ENCODE measurements around the gene DLG2.

DLG2 gene

DNA sequence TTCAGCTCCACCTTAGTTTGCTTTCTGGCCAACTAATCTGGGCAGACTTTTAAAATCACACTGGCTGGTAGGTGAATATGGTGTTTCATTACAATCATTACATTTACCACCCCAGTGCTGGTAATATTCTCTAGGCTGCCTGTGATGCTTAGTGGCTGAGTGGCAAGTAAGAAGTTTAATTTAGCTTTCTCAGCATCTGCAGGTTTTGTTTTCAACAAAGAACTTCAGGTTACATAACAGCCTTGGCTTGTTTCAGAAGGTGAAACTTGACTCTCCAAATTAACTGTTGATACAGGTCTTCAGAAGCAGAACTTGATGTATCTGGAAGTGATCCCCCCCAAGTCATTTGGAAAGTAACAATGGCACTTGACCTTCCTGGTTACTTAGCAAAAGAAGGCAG, 1917.7 kb downstream of the DLG2 start:
- H3K9ac ChIP-seq (ENCODE audit: low read length), result no peak overlapping the region
- no peak overlapping the region for H2BK15ac ChIP-seq (ENCODE audit: low read depth, poor library complexity, severe bottlenecking)
- H3K14ac ChIP-seq (ENCODE audit: low read length in 2 of 2), result no peak overlapping the region
- H3K4me1 ChIP-seq (ENCODE audit: control insufficient read depth, insufficient read depth, low read depth, low read length), result no peaks in the 10 kb centered on the region
- no peak overlapping the region for H3K4ac ChIP-seq (ENCODE audit: low read depth in 1 of 2, low read length in 2 of 2)
- no peak overlapping the region for H3K27ac ChIP-seq (ENCODE audit: low read length, poor library complexity, severe bottlenecking)
- no peak overlapping the region for H2BK120ac ChIP-seq (ENCODE audit: low read depth, low read length)
- H2BK12ac ChIP-seq (ENCODE audit: low read length in 2 of 2), result no peak overlapping the region
- H2AK5ac ChIP-seq (ENCODE audit: low read length, severe bottlenecking), result no peak overlapping the region
- no peak overlapping the region for H4K8ac ChIP-seq (ENCODE audit: low read length)
- no peaks in the 10 kb centered on the region for H3K9me3 ChIP-seq (ENCODE audit: control insufficient read depth, low read length)
- no peak overlapping the region for H3K4me3 ChIP-seq (ENCODE audit: insufficient read depth in 1 of 2, low read depth in 1 of 2, low read length in 2 of 2)
- H3K4me2 ChIP-seq (ENCODE audit: low read length, poor library complexity, severe bottlenecking), result no peak overlapping the region
- H3K27me3 ChIP-seq (ENCODE audit: control insufficient read depth in 1 of 2, insufficient read depth in 1 of 2, low read length in 2 of 2), result no peaks in the 10 kb centered on the region
- no peak for DNase-seq
- no peak overlapping the region for H2BK5ac ChIP-seq (ENCODE audit: low read depth, low read length, poor library complexity, severe bottlenecking)
- H3K23ac ChIP-seq (ENCODE audit: low read length in 2 of 2), result no peak overlapping the region
- H3K18ac ChIP-seq (ENCODE audit: low read depth in 1 of 2, low read length in 2 of 2), result no peak overlapping the region
- no peaks in the 10 kb centered on the region for H3K36me3 ChIP-seq (ENCODE audit: control insufficient read depth in 1 of 2, insufficient read depth in 2 of 2, low read depth in 1 of 2, low read length in 2 of 2)
- no peaks in the 10 kb centered on the region for H3K79me1 ChIP-seq (replicated peaks; ENCODE audit: low read length, poor library complexity, severe bottlenecking)
- H4K91ac ChIP-seq (ENCODE audit: low read length), result no peak overlapping the region
- no peak overlapping the region for H2AFZ ChIP-seq (ENCODE audit: low read depth, low read length)

DNA sequence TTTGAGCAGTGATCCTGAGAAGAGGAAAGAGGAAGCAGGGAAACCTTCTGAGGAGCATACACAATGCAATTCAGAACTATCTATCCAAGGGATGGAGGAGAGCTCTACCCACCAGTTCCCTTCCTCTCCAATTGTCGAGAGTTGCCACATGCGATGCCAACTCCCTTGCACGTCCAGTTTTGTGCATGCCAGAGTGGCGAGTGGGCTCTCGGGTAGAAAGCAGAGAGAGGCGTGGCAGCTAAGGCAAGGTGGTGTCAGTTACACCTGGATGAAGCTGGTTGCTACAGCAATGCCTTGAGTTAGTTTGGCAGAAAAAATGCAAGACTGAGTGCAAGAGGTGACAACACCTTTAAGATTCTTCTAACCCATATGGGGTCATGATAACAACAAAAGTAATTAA, 1920.6 kb downstream of the DLG2 start:
- H3K27ac ChIP-seq (ENCODE audit: low read length, poor library complexity, severe bottlenecking), result no peak overlapping the region

DNA sequence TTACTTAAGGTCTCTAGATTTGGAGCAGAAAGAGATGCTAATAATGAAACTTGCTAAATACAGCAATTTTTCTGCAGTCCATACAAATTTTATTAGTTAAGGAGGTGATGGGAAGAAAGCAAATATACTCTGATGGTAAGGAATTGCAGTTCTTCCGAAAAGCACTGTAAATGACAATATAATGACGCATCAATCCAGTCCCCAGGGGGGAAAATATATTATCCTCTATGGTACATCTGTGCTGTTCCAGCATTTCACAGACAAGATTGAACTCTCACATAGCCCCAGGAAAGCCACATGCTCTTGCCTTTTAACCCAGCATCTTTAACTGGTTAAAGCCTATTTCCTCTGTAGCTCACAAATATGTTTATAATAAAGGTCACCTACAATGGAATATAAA, 1924.3 kb downstream of the DLG2 start:
- H2BK15ac ChIP-seq (ENCODE audit: low read depth, poor library complexity, severe bottlenecking), result no peak overlapping the region
- H3K23ac ChIP-seq (ENCODE audit: low read length in 2 of 2), result no peak overlapping the region
- no peak overlapping the region for H2BK120ac ChIP-seq (ENCODE audit: low read depth, low read length)
- H3K4me3 ChIP-seq (ENCODE audit: insufficient read depth in 1 of 2, low read depth in 1 of 2, low read length in 2 of 2), result no peak overlapping the region
- H3K79me1 ChIP-seq (replicated peaks; ENCODE audit: low read length, poor library complexity, severe bottlenecking), result no peaks in the 10 kb centered on the region
- H3K27me3 ChIP-seq (ENCODE audit: control insufficient read depth in 1 of 2, insufficient read depth in 1 of 2, low read length in 2 of 2), result no peaks in the 10 kb centered on the region
- 100% methylated on average over 1 of the region's 2 CpGs for WGBS
- no peak overlapping the region for H3K14ac ChIP-seq (ENCODE audit: low read length in 2 of 2)
- no peaks in the 10 kb centered on the region for H3K9me3 ChIP-seq (ENCODE audit: control insufficient read depth, low read length)
- H2AFZ ChIP-seq (ENCODE audit: low read depth, low read length), result no peak overlapping the region
- H3K36me3 ChIP-seq (ENCODE audit: control insufficient read depth in 1 of 2, insufficient read depth in 2 of 2, low read depth in 1 of 2, low read length in 2 of 2), result no peaks in the 10 kb centered on the region
- no peak overlapping the region for H3K27ac ChIP-seq (ENCODE audit: low read length, poor library complexity, severe bottlenecking)
- no peak overlapping the region for H2BK12ac ChIP-seq (ENCODE audit: low read length in 2 of 2)
- H2BK5ac ChIP-seq (ENCODE audit: low read depth, low read length, poor library complexity, severe bottlenecking), result no peak overlapping the region
- DNase-seq, result no peak
- no peak overlapping the region for H3K18ac ChIP-seq (ENCODE audit: low read depth in 1 of 2, low read length in 2 of 2)
- H3K4me2 ChIP-seq (ENCODE audit: low read length, poor library complexity, severe bottlenecking), result no peak overlapping the region
- no peak overlapping the region for H3K4ac ChIP-seq (ENCODE audit: low read depth in 1 of 2, low read length in 2 of 2)
- no peak overlapping the region for H4K91ac ChIP-seq (ENCODE audit: low read length)
- H3K4me1 ChIP-seq (ENCODE audit: control insufficient read depth, insufficient read depth, low read depth, low read length), result no peaks in the 10 kb centered on the region
- H4K8ac ChIP-seq (ENCODE audit: low read length), result no peak overlapping the region
- H3K9ac ChIP-seq (ENCODE audit: low read length), result no peak overlapping the region
- no peak overlapping the region for H2AK5ac ChIP-seq (ENCODE audit: low read length, severe bottlenecking)

More for the DNA sequence above, 1920.6 kb downstream of the DLG2 start:
- H4K8ac ChIP-seq (ENCODE audit: low read length), result no peak overlapping the region
- H3K9me3 ChIP-seq (ENCODE audit: control insufficient read depth, low read length), result no peaks in the 10 kb centered on the region
- H3K4me1 ChIP-seq (ENCODE audit: control insufficient read depth, insufficient read depth, low read depth, low read length), result no peaks in the 10 kb centered on the region
- H3K9ac ChIP-seq (ENCODE audit: low read length), result no peak overlapping the region
- H2BK5ac ChIP-seq (ENCODE audit: low read depth, low read length, poor library complexity, severe bottlenecking), result no peak overlapping the region
- no peaks in the 10 kb centered on the region for H3K27me3 ChIP-seq (ENCODE audit: control insufficient read depth in 1 of 2, insufficient read depth in 1 of 2, low read length in 2 of 2)
- H3K18ac ChIP-seq (ENCODE audit: low read depth in 1 of 2, low read length in 2 of 2), result no peak overlapping the region
- H2AK5ac ChIP-seq (ENCODE audit: low read length, severe bottlenecking), result no peak overlapping the region
- H4K91ac ChIP-seq (ENCODE audit: low read length), result no peak overlapping the region
- no peak overlapping the region for H3K23ac ChIP-seq (ENCODE audit: low read length in 2 of 2)
- no peak overlapping the region for H2BK12ac ChIP-seq (ENCODE audit: low read length in 2 of 2)
- no peak overlapping the region for H3K4me2 ChIP-seq (ENCODE audit: low read length, poor library complexity, severe bottlenecking)
- H3K79me1 ChIP-seq (replicated peaks; ENCODE audit: low read length, poor library complexity, severe bottlenecking), result no peaks in the 10 kb centered on the region
- DNase-seq, result no peak
- 85% methylated on average over 6 of the region's 6 CpGs for WGBS
- H3K36me3 ChIP-seq (ENCODE audit: control insufficient read depth in 1 of 2, insufficient read depth in 2 of 2, low read depth in 1 of 2, low read length in 2 of 2), result no peaks in the 10 kb centered on the region
- no peak overlapping the region for H3K14ac ChIP-seq (ENCODE audit: low read length in 2 of 2)
- no peak overlapping the region for H3K4me3 ChIP-seq (ENCODE audit: insufficient read depth in 1 of 2, low read depth in 1 of 2, low read length in 2 of 2)
- H2BK15ac ChIP-seq (ENCODE audit: low read depth, poor library complexity, severe bottlenecking), result no peak overlapping the region
- H2AFZ ChIP-seq (ENCODE audit: low read depth, low read length), result no peak overlapping the region
- H3K4ac ChIP-seq (ENCODE audit: low read depth in 1 of 2, low read length in 2 of 2), result no peak overlapping the region
- H2BK120ac ChIP-seq (ENCODE audit: low read depth, low read length), result no peak overlapping the region

DNA sequence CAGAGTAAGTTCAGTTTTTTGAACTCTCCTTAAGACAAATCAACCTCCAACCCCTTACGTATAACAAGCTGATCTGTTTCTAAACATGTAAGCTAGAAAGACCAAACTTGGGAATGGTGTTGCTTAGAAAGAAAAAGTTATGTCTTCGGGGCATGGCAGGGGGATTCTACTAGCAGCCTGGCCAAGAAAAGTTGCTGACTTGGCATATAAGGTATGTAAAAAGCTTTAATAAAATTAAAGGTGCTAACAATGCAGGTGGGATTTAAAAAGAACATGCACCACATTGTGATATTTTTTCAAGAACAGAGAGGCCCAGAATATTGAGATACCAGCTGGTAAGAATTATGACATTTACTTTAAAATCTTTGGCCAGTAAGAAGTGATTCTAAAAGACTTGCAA, 1929.6 kb downstream of the DLG2 start:
- no peak overlapping the region for H3K18ac ChIP-seq (ENCODE audit: low read depth in 1 of 2, low read length in 2 of 2)
- no peak overlapping the region for H3K9ac ChIP-seq (ENCODE audit: low read length)
- no peak overlapping the region for H2AFZ ChIP-seq (ENCODE audit: low read depth, low read length)
- no peak overlapping the region for H3K27ac ChIP-seq (ENCODE audit: low read length, poor library complexity, severe bottlenecking)
- H3K4me3 ChIP-seq (ENCODE audit: insufficient read depth in 1 of 2, low read depth in 1 of 2, low read length in 2 of 2), result no peak overlapping the region
- H3K36me3 ChIP-seq (ENCODE audit: control insufficient read depth in 1 of 2, insufficient read depth in 2 of 2, low read depth in 1 of 2, low read length in 2 of 2), result no peaks in the 10 kb centered on the region
- H3K79me1 ChIP-seq (replicated peaks; ENCODE audit: low read length, poor library complexity, severe bottlenecking), result no peaks in the 10 kb centered on the region
- H4K91ac ChIP-seq (ENCODE audit: low read length), result no peak overlapping the region
- no peak overlapping the region for H4K8ac ChIP-seq (ENCODE audit: low read length)
- H3K4ac ChIP-seq (ENCODE audit: low read depth in 1 of 2, low read length in 2 of 2), result no peak overlapping the region
- no peak overlapping the region for H3K14ac ChIP-seq (ENCODE audit: low read length in 2 of 2)
- no peak overlapping the region for H3K4me2 ChIP-seq (ENCODE audit: low read length, poor library complexity, severe bottlenecking)
- no peak for DNase-seq
- H2BK5ac ChIP-seq (ENCODE audit: low read depth, low read length, poor library complexity, severe bottlenecking), result no peak overlapping the region
- H3K9me3 ChIP-seq (ENCODE audit: control insufficient read depth, low read length), result no peaks in the 10 kb centered on the region
- H2BK12ac ChIP-seq (ENCODE audit: low read length in 2 of 2), result no peak overlapping the region
- 94% methylated on average over 2 of the region's 2 CpGs for WGBS
- peaks cover 0 to 5% of the 10 kb centered on the region in 2 experiments for H3K27me3 ChIP-seq (ENCODE audit: control insufficient read depth in 1 of 2, insufficient read depth in 1 of 2, low read length in 2 of 2)
- no peak overlapping the region for H2AK5ac ChIP-seq (ENCODE audit: low read length, severe bottlenecking)
- no peak overlapping the region for H2BK15ac ChIP-seq (ENCODE audit: low read depth, poor library complexity, severe bottlenecking)
- no peak overlapping the region for H3K23ac ChIP-seq (ENCODE audit: low read length in 2 of 2)
- H3K4me1 ChIP-seq (ENCODE audit: control insufficient read depth, insufficient read depth, low read depth, low read length), result no peaks in the 10 kb centered on the region
- no peak overlapping the region for H2BK120ac ChIP-seq (ENCODE audit: low read depth, low read length)

Data from mesenchymal stem cell (in vitro differentiated cells and primary cell).